Left cardiac atrium (tissue), 4 donors: Measurements from ENCODE around the gene RELA. TPM values are rescaled to one million over a fixed set of nuclear protein-coding genes. Genes with fewer than 3 reads are reported as not detected.

Experiments used
- ATAC-seq, 2 donors: fragments of 200-7000 bp; cut with Tn5 transposase; one replicate each; pipeline ENCODE4 v1.9.1; 2020; ENCODE audit warnings: mild to moderate bottlenecking in 2 of 2, moderate library complexity in 2 of 2
- DNase-seq: peaks from one replicate; pipeline ENCODE4 v3.0.0-alpha.2; 2020
- intact Hi-C, 2 donors: fragments of 100-400 bp; cut with DNase I; formaldehyde crosslinking; loops; one replicate each; pipeline versions ENCODE4 v1.14.1 to v1.15.1; 2022 to 2023
- total RNA-seq, 2 donors: library from RNA; stranded (reverse); fragmentation: NEBNext Ultra II Directional; extraction: Animal tissue kit (Norgen Biotek cat#: 25700); gene quantifications; one replicate each; pipeline ENCODE4 v1.2.1, GENCODE V29; 2021
- donor health status: DM: no; HTN: yes; CAD: no.
- donor health status: DM: no; HTN: yes; CAD: no; lungs with severe emphysema.
- donor health status: DM: yes; HTN: yes; CAD: no.
- donor health status: Dilated cardiomyopathy.

The RELA gene
- total RNA-seq, 2 donors from 2014 or later: 36.1 to 56.2 TPM

DNA sequence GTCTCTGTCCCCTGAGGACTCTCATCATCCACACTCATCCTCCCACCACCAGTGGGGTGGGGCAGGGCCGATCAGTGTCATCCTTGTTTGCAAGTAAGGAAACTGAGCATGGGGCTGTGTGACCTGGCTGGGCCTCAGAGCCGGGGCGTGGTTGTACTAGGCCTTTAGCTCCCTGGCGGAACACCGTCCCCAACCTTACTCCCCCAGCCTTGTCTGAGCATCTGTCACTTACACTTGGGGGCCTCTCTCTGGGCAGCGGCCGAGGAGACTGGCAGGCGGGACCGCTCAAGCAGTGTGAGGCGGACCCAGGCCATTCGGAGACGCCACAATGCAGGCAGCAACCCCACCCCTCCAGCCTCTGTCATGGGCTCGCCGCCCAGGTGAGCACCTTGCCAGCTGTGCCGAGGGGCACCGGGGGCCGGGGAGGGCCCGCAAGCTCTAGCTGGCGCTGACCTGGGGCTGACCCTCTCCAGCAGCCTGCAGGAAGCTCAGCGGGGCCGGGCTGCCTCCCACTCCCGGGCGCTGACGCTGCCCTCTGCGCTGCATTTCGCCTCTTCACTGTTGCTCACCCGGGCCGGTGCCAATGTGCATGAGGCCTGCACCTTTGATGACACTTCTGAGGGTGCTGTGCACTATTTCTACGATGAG is 43.3 kb downstream of the RELA start:
- intact Hi-C loops: loop anchor here in 1 of 2 donors (5.0 kb wide), 1 partner anchor 93 kb away; the partner anchor contains the start of gene KAT5
- DNase-seq (no peak), ATAC-seq (no peak)

DNA sequence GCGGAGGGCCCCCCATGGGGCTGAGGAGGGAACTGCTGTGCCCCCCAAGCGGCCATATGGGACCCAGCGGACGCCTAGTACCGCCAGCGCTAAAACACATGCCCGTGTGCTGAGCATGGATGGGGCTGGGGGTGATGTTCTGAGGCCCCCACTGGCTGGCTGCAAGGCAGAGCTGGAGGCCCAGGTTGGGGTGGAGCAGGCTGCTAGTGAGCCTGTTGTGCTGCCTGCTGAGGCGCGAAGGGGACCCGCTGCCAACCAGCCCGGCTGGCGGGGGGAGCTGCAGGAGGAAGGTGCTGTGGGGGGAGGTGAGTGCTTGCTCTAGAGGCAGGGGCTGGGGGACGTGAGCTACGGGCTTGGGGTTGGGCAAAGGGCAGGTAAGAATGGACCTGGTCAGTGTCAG is 44.0 kb downstream of the RELA start:
- intact Hi-C loops: loop anchor here in 1 of 2 donors (5.0 kb wide), 1 partner anchor 94 kb away; the partner anchor contains the start of gene KAT5
- ATAC-seq: no peak

DNA sequence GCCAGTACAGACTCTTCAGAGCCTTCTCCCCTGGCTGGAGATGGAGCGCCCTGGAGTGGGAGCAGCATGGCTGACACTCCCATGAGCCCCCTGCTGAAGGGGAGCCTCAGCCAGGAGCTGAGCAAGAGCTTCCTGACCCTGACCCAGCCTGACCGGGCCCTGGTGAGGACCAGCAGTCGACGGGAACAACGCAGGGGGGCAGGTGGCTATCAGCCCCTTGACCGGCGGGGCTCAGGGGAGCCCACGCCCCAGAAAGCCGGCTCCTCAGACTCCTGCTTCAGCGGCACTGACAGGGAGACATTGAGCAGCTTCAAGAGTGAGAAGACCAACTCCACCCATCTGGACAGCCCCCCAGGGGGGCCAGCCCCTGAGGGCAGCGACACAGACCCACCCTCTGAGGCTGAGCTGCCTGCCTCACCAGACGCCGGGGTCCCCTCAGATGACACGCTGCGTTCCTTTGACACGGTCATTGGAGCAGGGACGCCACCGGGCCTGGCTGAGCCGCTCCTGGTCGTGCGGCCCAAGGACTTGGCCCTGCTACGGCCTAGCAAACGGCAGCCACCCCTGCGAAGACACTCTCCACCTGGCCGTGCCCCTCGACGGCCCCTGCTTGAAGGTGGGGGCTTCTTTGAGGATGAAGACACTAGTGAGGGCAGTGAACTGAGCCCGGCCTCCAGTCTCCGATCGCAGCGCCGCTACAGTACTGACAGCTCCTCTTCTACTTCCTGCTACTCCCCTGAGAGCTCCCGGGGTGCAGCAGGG is 44.5 kb downstream of the RELA start:
- no peak for ATAC-seq
- no peak for DNase-seq
- intact Hi-C loops: loop anchor here in 1 of 2 donors (5.0 kb wide), 1 partner anchor 94 kb away; the partner anchor contains the start of gene KAT5

More for the DNA sequence above, 44.0 kb downstream of the RELA start:
- no peak for DNase-seq

DNA sequence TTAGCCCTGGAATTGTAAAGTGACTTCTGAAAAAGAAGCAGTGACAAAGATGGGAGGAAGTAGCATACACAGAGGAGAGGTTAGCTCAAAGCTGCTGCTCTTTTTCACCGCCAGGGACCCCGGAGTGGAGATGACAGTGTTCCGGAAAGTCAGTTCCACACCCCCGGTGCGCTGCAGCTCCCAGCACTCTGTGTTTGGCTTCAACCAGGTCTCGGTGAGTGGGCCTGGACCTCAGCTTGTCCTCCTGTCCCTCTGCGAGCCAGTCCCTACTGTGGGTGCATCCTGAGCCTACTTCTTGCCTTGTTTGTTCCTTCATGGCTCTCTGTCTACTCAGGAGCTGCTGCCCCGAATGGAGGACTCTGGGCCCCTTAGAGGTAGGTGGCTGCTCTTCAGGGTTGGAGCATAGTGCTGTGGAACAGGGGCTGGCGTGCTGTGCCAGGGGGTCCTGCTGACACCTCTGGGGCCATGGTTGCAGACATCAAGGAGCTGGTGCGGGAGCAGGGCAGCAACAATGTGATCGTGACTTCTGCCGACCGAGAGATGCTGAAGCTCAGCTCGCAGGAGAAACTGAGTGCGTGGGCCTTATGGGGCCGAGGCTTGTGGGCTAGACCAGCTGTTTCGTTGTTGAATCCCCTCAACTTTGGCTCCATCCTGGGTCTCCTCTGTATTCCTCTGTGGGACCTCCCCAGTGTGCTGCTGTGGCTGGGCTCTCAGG is 45.4 kb downstream of the RELA start:
- intact Hi-C loops: loop anchor here in 1 of 2 donors (5.0 kb wide), 1 partner anchor 95 kb away; the partner anchor contains the start of gene KAT5
- ATAC-seq (no peak), DNase-seq (no peak)

DNA sequence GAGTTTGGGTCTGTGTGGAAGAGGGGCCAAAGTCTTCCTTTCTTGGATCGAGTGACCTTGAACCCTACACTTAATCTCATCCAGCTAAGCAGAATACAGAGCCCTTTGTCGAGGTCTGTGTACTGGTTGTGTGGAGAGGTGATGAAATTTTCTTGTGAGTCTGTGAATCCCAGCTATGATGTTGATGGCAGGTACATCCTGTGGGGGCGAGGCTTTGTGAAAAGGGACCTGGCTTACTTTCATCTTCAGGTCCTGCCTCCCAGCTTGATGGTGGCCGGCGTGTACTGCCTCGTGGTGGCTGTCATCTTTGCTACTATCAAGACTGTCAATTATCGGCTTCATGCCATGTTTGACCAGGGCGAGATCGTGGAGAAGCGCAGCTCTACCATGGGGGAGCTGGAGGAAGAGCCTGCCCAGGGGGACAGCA is 46.1 kb downstream of the RELA start:
- ATAC-seq: no peak
- intact Hi-C loops: loop anchor here in 1 of 2 donors (5.0 kb wide), 1 partner anchor 96 kb away; the partner anchor contains the start of gene KAT5
- DNase-seq: no peak

DNA sequence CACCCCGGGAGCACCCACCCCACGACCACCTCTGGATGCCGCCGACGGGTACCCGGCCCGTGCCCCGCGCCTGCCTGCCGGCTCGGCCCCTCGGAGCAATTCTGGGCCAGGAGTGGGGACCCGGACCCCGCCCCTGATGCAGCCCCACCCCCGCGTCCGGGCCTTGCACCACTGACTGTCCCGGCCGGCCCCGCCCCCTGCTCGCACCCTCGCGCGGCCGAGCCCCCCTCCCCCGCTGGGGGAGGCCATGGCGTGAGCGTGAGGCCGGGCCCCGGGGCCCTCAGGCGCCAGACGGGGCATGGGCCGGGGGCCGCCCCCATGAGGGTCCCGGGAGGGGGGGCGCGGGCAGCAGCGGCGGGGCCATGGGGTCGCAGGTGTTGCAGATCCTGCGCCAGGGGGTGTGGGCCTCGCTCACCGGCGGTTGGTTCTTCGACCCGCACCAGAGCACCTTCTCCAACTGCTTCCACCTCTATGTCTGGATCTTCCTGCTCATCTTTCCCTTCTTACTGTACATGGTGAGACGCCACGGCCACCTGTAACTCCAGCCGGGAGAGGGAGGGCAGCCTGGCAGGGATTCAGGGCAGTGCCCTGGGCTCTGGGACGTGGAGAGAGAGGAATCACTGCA is 46.7 kb downstream of the RELA start:
- intact Hi-C loops: loop anchor here in 1 of 2 donors (5.0 kb wide), 1 partner anchor 96 kb away; the partner anchor contains the start of gene KAT5
- DNase-seq: peak; percentile 68

DNA sequence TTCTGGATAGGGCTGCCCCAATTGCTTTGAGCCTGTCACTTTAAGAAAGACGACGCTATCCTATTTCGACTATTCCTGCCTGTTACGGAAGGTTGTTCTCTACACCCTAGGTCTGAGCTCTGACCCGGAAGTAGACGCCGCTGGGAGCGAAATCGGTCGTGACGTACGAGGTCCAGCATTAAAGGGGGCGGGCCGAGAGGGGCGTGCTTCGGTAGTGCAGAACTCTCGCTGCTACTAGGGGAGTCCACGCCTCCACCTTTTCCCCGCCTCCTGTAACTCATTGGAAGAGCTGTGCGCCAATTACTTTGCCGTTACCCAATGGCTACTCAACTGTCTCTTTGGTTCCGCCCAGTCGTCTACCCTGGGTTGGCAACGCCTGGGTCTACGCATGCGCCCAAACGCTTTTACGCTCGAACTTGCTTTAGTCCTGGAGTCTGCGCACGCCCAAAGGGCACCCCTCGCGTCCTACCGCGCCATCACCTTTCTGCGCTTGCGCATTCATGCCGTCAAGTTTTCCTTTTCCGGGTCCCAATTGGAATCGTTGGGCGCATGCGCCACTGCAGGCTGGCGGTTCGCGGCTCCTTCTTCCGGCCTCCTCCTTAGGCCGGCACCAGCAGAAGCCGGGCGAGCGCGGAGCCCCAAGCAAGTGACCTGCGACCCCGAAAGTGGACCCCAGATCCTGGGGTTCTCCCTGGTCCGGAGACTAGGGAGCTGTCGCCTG is 47.3 kb downstream of the RELA start, which contains the start of gene PCNX3:
PCNX3 (plus strand) TSS at position 548 of the 721 bp plus-strand sequence. CDS start 536 bp downstream, outside the sequence.
- intact Hi-C loops: loop anchor here in 1 of 2 donors (5.0 kb wide), 1 partner anchor 97 kb away; the partner anchor contains the start of gene KAT5
- peak; percentile 87 for ATAC-seq
- DNase-seq: peak; percentile 100

More for the DNA sequence above, 46.7 kb downstream of the RELA start:
- peak in 1 of 2 donors; percentile 0 for ATAC-seq

DNA sequence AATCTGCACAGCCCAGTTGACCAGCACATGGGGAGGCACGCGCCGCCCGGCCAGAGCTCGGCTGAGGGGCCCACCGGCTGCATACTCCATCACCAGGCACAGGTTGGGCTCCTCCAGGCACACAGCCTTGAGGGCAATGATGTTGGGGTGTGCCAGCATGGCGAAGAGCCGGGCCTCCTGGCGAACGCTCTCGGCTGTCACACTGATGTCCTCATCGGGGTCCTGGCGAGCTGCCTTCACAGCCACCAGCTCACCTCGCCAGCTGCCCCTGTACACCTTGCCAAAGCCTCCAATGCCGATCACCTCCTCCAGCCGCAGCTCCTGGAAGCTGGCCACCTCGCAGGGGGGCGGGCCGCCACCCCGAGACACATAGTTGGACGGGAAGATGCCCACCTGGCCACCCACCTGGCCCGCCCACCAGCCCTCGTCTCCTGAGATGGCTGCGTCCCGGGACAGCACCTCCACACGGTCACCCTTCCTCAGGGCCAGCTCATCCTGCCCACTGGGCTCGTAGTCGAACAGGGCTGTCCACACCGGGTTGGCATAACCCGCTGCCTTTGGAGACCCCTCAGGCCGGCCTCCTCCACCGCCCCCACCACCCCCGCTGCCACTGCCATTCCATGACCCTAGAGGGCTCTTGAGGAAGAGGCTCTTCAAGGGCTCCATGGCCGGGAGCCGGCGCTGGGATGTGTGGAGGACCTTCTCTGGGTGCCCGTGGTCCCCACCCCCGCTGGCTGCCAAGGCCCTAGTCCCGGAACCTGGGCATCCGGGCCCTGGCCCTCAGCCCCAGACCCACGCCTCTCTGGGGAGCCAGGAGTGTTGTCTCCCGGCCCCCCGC is 49.4 kb downstream of the RELA start:
- DNase-seq (no peak), ATAC-seq (no peak)
- intact Hi-C loops: loop anchor here in 1 of 2 donors (5.0 kb wide), 1 partner anchor 36 kb away; the partner anchor contains the start of gene EHBP1L1

DNA sequence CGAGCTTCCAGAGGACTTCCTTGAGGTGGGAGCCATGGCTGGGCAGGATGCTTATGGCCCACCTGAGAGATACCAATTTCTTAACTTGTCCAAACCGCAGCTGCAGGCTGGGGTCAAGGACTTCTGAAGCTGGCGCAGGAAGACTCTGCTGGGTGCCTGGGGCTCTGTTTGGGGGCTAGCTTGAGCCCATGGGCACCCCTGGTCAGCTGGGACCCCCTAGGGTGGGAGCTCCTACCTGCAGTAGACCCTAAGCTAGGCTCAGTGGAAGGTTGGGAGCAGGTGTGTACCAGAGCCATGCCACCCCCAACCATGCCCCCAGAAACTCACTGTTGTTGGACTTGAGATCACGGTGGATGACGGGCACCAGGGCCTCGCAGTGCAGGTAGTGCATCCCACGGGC is 50.0 kb downstream of the RELA start:
- no peak for ATAC-seq
- intact Hi-C loops: loop anchor here in 1 of 2 donors (5.0 kb wide), 1 partner anchor 35 kb away; the partner anchor contains the start of gene EHBP1L1
- no peak for DNase-seq

DNA sequence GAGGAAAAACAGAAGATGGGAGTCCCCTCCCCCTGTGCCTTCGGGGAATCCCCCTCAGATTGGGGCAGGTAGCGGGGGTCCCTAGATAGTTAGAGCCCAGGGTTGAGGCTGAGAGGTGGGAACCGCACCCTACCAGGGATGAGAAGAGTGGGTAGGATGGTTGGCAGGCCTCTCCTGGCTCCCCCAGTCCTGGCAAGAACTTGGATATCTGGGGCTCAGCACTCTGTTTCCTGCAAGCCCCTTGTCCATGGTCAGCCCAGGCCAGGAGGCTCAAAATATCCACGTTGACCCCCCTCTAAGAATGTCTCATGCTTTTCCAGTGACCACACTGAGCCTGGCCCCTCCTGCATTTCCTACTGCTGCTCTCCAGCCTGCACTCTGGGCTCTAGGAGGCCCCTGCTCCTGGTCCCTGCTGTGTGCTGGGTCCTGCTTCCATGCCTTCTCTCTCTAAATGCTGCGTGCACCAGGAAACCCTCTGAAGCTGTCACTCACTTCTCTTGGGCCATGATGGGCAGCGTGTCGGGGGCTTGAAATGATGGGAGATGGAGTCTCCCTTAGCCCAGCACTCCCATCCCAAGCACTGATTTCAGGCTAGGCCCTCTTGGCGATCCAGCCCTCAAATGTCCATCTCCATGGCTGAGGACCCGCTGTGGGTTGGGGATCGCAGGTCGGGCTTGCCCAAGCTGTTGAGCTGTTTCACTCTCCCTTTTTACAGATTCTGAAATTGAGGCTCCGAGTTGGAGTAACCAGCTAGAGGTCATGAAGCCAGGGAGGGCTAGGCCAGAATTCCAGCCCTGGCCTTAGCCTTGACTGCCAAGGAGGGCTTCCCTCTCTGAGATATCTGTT is 50.7 kb downstream of the RELA start:
- intact Hi-C loops: loop anchor here in 1 of 2 donors (5.0 kb wide), 1 partner anchor 35 kb away; the partner anchor contains the start of gene EHBP1L1
- ATAC-seq (no peak), DNase-seq (no peak)

DNA sequence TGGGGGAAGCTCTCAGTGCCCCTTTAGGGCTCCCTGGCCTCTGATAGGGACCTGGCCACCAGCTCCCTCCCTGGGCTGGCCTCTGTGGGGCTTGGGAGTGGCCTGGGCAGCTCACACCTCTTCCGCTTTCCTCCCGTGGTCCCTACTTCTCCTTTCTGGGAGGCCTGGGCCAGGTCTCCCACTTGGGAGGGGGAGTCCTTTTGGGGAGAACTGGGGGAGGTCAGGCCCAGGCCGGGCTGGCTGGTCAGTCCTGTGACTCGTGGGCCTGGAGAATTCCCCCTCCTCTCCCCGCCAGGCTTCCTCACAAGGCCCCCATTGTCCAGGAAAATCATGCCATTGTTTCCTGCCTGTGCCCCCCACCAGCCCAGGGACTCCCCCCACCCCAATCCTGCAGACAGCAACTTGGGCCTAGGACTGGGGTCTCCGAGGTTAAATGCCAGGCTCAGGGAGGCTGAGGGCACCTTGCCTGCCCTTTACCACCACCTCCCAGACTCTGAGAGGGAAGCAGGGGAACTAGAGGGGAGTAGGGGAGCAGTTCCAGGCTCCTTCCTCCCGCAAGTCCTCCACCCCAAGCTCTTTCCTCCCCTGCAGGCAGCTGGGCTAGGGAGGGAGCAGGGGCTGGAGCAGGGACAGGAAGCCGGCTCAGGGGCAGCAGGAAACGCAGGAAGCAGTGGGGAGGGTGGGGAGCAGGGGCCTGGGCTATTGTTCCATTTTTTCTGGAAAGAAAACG is 51.5 kb downstream of the RELA start:
- DNase-seq: peak; percentile 79
- intact Hi-C loops: loop anchor here in 1 of 2 donors (5.0 kb wide), 1 partner anchor 34 kb away; the partner anchor contains the start of gene EHBP1L1
- ATAC-seq: no peak

DNA sequence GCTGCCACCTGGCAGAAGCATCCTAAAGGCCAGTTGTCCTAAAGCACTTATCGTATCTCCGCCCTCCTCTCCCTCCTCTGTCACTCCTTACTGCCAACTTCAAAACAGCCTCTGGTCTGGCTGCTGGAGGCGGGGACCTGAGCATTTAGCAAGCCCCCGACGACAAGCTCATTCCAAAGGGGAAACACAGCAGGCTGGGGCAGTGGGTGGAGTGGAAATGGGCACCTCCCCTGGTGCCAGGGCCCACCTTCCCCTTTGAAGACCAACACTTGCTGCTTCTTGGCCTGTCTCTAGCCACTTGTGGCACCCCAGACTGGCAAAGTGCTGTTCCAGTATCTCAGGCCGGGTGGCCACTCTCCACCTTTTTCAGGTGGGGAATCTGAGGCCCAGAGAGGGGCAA is 52.3 kb downstream of the RELA start:
- intact Hi-C loops: loop anchor here in 1 of 2 donors (5.0 kb wide), 1 partner anchor 33 kb away; the partner anchor contains the start of gene EHBP1L1

DNA sequence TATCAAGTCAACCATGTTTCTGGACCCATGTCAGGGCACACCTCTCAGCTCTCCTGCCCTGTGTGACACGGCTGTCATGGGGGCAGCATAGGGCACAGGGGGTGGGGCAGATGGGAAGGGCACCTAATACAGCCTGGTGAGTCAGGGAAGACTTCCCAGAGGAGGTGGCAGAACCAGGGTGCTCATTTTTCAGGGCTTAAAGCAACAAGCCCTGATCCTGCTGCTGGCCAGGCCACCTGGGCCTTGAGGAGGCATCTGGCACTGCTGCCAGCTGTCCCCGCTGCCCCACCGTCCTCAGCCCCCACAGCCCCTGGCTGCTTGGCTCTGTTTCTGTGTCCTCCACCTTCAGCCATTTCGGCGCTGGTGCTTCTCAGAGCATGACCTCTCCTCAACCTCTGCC is 53.1 kb downstream of the RELA start:
- ATAC-seq: no peak
- intact Hi-C loops: loop anchor here in 1 of 2 donors (5.0 kb wide), 1 partner anchor 32 kb away; the partner anchor contains the start of gene EHBP1L1
- DNase-seq: no peak

More for the DNA sequence above, 52.3 kb downstream of the RELA start:
- no peak for DNase-seq
- ATAC-seq: no peak

DNA sequence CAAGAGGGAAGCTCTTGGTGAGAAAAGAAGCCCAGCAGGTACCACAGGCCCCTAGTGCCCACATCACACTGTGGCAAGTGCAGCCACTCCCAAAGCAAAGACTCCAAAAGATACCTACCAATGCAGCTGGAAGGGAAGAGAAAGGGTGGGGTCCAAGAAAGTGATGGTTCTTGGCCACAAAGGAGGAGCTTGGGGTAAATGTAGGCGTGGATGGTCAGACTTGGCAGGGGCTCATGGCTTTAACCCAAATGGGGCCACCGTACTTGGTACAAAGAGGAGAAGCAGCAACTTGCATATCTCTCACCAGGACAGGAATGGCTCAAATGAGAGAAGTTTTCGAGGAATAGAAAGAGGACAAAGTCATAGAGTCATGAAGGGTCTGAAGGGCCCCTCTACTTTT is 53.5 kb downstream of the RELA start:
- intact Hi-C loops: no loop called here
- ATAC-seq: no peak
- DNase-seq: no peak
